K562 (cell line): ENCODE results near the gene SHFL. TPM values are rescaled to one million over a fixed set of nuclear protein-coding genes. Genes with fewer than 3 reads are reported as not detected.
A peak's percentile ranks its signal among the peaks of the same experiment; 100 is the strongest.

Experiments
- ATAC-seq: fragments of 200-7000 bp; cut with Tn5 transposase; 3 replicates; pipeline ENCODE4 v1.9.1; 2020; ENCODE audit warnings: moderate library complexity
- BruUV-seq: library from RNA; stranded (reverse); fragments of 400-500 nt; replicated peaks from 2 replicates; lab custom pipeline; 2021; lab: Mats Ljungman, UMichigan
- CTCF ChIA-PET: fragments of 300-600 bp; formaldehyde crosslinking; extraction: SDS; loops from one replicate; lab custom pipeline; 2021; ENCODE audit warnings: low intra/inter-chr PET ratio; lab: Yijun Ruan, JAX
- POLR2A ChIA-PET: fragments of 300-600, 350-650 bp; sonication (Branson Sonifier 250); formaldehyde crosslinking; extraction: SDS; loops from one replicate; lab custom pipeline; 2021; ENCODE audit warnings: antibody characterized with exemption, inconsistent platforms; lab: Yijun Ruan, JAX
- DNase-seq, 4 experiments: peaks; one replicate each; pipeline versions ENCODE4 v3.0.0 to v3.0.0-alpha.2; 2011 to 2018; ENCODE audit warnings: low spot score in 3 of 4, mixed read lengths in 3 of 4; ENCODE audit errors: extremely low read depth in 1 of 4
- FAIRE-seq: peaks from 2 replicates; lab custom pipeline; 2011; peaks lifted over from hg19 to GRCh38; lab: Jason Lieb, UNC
- H2AFZ ChIP-seq: 2 replicates; pipeline ENCODE4 v1.6.0; 2011; ENCODE audit warnings: low read depth, low read length, control low read depth, inconsistent platforms
- H3K27ac ChIP-seq: fragments of 200-600 bp; 3 replicates; pipeline ENCODE4 v1.8.0; 2011; ENCODE audit warnings: low read depth, mild to moderate bottlenecking, control low read depth, inconsistent platforms, low read length, moderate library complexity, mixed read lengths; ENCODE audit errors: extremely low read depth
- H3K27me3 ChIP-seq, 2 experiments: fragments of 300-600 bp in 1 of 2; 2 replicates in 1 of 2; 3 replicates in 1 of 2; pipeline versions ENCODE4 v1.6.0 to v1.8.0; 2011; ENCODE audit warnings: inconsistent platforms in 2 of 2, low read length in 2 of 2, mild to moderate bottlenecking in 1 of 2, mixed read lengths in 1 of 2, moderate library complexity in 1 of 2; ENCODE audit not compliant: control insufficient read depth in 2 of 2, insufficient read depth in 2 of 2
- H3K36me3 ChIP-seq: fragments of 300-600 bp; 3 replicates; pipeline ENCODE4 v1.8.0; 2011; ENCODE audit warnings: mild to moderate bottlenecking, low read length, inconsistent platforms; ENCODE audit not compliant: control insufficient read depth, insufficient read depth
- H3K4me1 ChIP-seq, 2 experiments: fragments of 200-600 bp in 1 of 2; replicated peaks in 1 of 2; 2 replicates in 1 of 2; 3 replicates in 1 of 2; pipeline versions ENCODE4 v1.5.1 to v1.8.0; 2011; ENCODE audit warnings: inconsistent platforms in 2 of 2, low read length in 2 of 2, mild to moderate bottlenecking in 1 of 2, mixed read lengths in 1 of 2, moderate library complexity in 1 of 2; ENCODE audit not compliant: control insufficient read depth in 2 of 2, insufficient read depth in 2 of 2
- H3K4me2 ChIP-seq: 2 replicates; pipeline ENCODE4 v1.6.1; 2011; ENCODE audit warnings: low read length, control low read depth, inconsistent platforms, mixed read lengths; ENCODE audit not compliant: insufficient read depth
- H3K4me3 ChIP-seq: fragments of 200-600 bp; sonication (generic), shearing (Covaris generic); 2 replicates; pipeline ENCODE4 v1.5.1; 2016; ENCODE audit warnings: control low read depth, inconsistent platforms
- H3K79me2 ChIP-seq: fragments of 200-600 bp; 3 replicates; pipeline ENCODE4 v1.8.0; 2011; ENCODE audit warnings: low read length, inconsistent platforms; ENCODE audit not compliant: control insufficient read depth, insufficient read depth
- H3K9ac ChIP-seq, 2 experiments: 2 replicates each; pipeline versions ENCODE4 v1.6.0 to v1.6.1; 2011; ENCODE audit warnings: low read depth in 2 of 2, low read length in 2 of 2, control low read depth in 1 of 2, inconsistent platforms in 1 of 2, mild to moderate bottlenecking in 1 of 2, mixed read lengths in 1 of 2; ENCODE audit not compliant: insufficient read depth in 1 of 2
- H3K9me1 ChIP-seq: one replicate; pipeline ENCODE4 v1.6.0; 2011; ENCODE audit warnings: inconsistent platforms, mild to moderate bottlenecking, low read length, moderate library complexity; ENCODE audit not compliant: control insufficient read depth, insufficient read depth
- H3K9me3 ChIP-seq: replicated peaks from 2 replicates; pipeline ENCODE4 v1.5.1; 2011; ENCODE audit warnings: low read depth, low read length, inconsistent platforms; ENCODE audit not compliant: control insufficient read depth, insufficient read depth
- H4K20me1 ChIP-seq: replicated peaks from 2 replicates; pipeline ENCODE4 v1.6.1; 2011; ENCODE audit warnings: low read length, inconsistent platforms, mixed read lengths; ENCODE audit not compliant: control insufficient read depth, insufficient read depth
- BCOR ChIP-seq: fragments of 450-650 bp; IDR thresholded peaks from 2 replicates; pipeline ENCODE4 v1.6.1; 2016
- CBX5 ChIP-seq: IDR thresholded peaks from 2 replicates; pipeline ENCODE4 v1.6.1; 2014; ENCODE audit warnings: low read depth, borderline replicate concordance
- EZH2 ChIP-seq: IDR thresholded peaks from 2 replicates; pipeline ENCODE4 v1.6.1; 2012; ENCODE audit warnings: low read depth, mild to moderate bottlenecking, inconsistent platforms, low read length, borderline replicate concordance
- HNRNPL ChIP-seq: fragments of 200-400 bp; formaldehyde crosslinking; IDR thresholded peaks from 2 replicates; pipeline ENCODE4 v1.6.1; 2017; ENCODE audit warnings: low read depth, mild to moderate bottlenecking, low read length
- KAT8 ChIP-seq: fragments of 450-650 bp; IDR thresholded peaks from 2 replicates; pipeline ENCODE4 v1.6.1; 2016; ENCODE audit warnings: low read depth, mild to moderate bottlenecking
- MCM7 ChIP-seq, 2 experiments: fragments of 450-650 bp; IDR thresholded peaks; 2 replicates each; pipeline ENCODE4 v1.6.1; 2016 to 2018
- MNT ChIP-seq, 2 experiments: fragments of 450-650 bp; conservative IDR thresholded peaks; 2 replicates each; pipeline ENCODE4 v1.6.1; 2017; ENCODE audit warnings: mild to moderate bottlenecking in 2 of 2, moderate library complexity in 2 of 2
- POLR3G ChIP-seq: IDR thresholded peaks from 2 replicates; pipeline ENCODE4 v1.6.1; 2011; ENCODE audit not compliant: insufficient read length, insufficient replicate concordance; ENCODE audit errors: extremely low read depth
- SAP30 ChIP-seq: fragments of 200-600 bp; sonication (generic); IDR thresholded peaks from 2 replicates; pipeline ENCODE4 v1.6.1; 2012; ENCODE audit warnings: borderline replicate concordance, low read depth, mild to moderate bottlenecking, moderate library complexity, low read length, control low read depth, inconsistent platforms; ENCODE audit not compliant: insufficient read depth, poor library complexity, severe bottlenecking
- TBL1XR1 ChIP-seq, 2 experiments: IDR thresholded peaks; 2 replicates each; pipeline ENCODE4 v1.6.1; 2012; ENCODE audit warnings: improper control_type of control experiment in 2 of 2, low read length in 2 of 2, mild to moderate bottlenecking in 1 of 2
- TCF7L2 ChIP-seq: fragments of 150-350 bp; IDR thresholded peaks from 2 replicates; pipeline ENCODE4 v1.6.1; 2016; ENCODE audit warnings: low read depth, mild to moderate bottlenecking, low read length, moderate library complexity
- ZBTB43 ChIP-seq: sonication (generic); formaldehyde crosslinking; IDR thresholded peaks from 2 replicates; pipeline ENCODE4 v1.8.0; 2023; ENCODE audit warnings: mild to moderate bottlenecking, missing genetic modification reagents
- ZKSCAN8 ChIP-seq: fragments of 200-800 bp; sonication (Bioruptor generic); IDR thresholded peaks from 2 replicates; pipeline ENCODE4 v1.6.1; 2016; ENCODE audit warnings: missing genetic modification characterization, missing compliant biosample characterization
- ZNF134 ChIP-seq: fragments of 250-450 bp; sonication (Bioruptor Pico); conservative IDR thresholded peaks from 2 replicates; pipeline ENCODE4 v1.4.0; 2020
- ZNF395 ChIP-seq: fragments of 200-800 bp; sonication (Bioruptor generic); IDR thresholded peaks from 2 replicates; pipeline ENCODE4 v1.6.1; 2017; ENCODE audit warnings: missing genetic modification characterization, missing compliant biosample characterization
- WGBS: fragments of 100-300 bp; shearing (Covaris generic); methylation state at CpG from one replicate; pipeline ENCODE4 v1.1.6; 2016; ENCODE audit warnings: low coverage, mixed read lengths; ENCODE audit not compliant: insufficient coverage; ENCODE audit errors: missing lambda C conversion rate; 5-methylcytosine and 5-hydroxymethylcytosine counted together
- in situ Hi-C: fragments of 300-500 bp; cut with MboI; formaldehyde crosslinking; loops from 4 replicates; pipeline ENCODE4 v1.15.0; 2018; ENCODE audit warnings: inconsistent platforms, mixed read lengths
- intact Hi-C: fragments of 100-400 bp; cut with micrococcal nuclease; formaldehyde crosslinking; loops from 2 replicates; pipeline ENCODE4 v1.14.2; 2022
- polyA plus RNA-seq, 8 experiments: library from polyadenylated mRNA; depleted of rRNA in 4 of 8; stranded (reverse) in 5 of 8; unstranded in 3 of 8; fragments of >200 nt; fragmentation: Nextera tagmentation in 2 of 8; fragmentation: Illumina TruSeq in 1 of 8; extraction: Ambion mirVana in 2 of 8; extraction: Trizol in 1 of 8; gene quantifications; 2 replicates each; pipeline versions ENCODE4 v1.2.1 to v1.2.3, GENCODE V29; 2011 to 2014; ENCODE audit warnings: inconsistent platforms in 1 of 8, missing spikeins in 1 of 8
- total RNA-seq, 7 experiments: library from RNA; depleted of rRNA in 6 of 7; stranded (reverse); fragments of >200 nt in 6 of 7; fragmentation: Illumina TruSeq in 2 of 7; extraction: Trizol in 2 of 7; gene quantifications; 2 replicates each; pipeline versions ENCODE4 v1.2.1 to v1.2.3, GENCODE V29; 2011 to 2021; ENCODE audit warnings: low replicate concordance in 1 of 7

The SHFL gene
- total and polyA plus RNA-seq, 9 of the 15 experiments (the other 6 are each of a cell fraction or from before 2014, with no cell fraction given) = 1.5 to 25.7 (median 13.0) TPM

- Histone ChIP-seq H3K9me3 (no peaks in the 10 kb centered on the region), H3K36me3 (no peaks in the 10 kb centered on the region), H3K79me2 (no peaks in the 10 kb centered on the region), H3K27ac (no peak overlapping the region), H4K20me1 (no peaks in the 10 kb centered on the region; the same call in 1 of the 2 replicates), H3K4me1 (no peaks in the 10 kb centered on the region), H3K9me1 (no peaks in the 10 kb centered on the region), H3K4me2 (no peak overlapping the region), H2AFZ (no peak overlapping the region), H3K9ac (no peak overlapping the region), H3K27me3 (peaks cover 7 to 54% of the 10 kb centered on the region in 2 experiments), H3K4me3 (no peak overlapping the region)
- FAIRE-seq (no peak), ATAC-seq (peak; percentile 80), DNase-seq (peak; percentile 52 to 86 (median 80))
- ChIA-PET CTCF (no interaction called here), POLR2A (interaction anchor here (0.5 to 0.9 kb wide), 2 partner anchors 34 to 888 kb away, joined by 3 read pairs; no protein-coding TSS in a partner anchor)
- intact Hi-C loops (no loop called here), in situ Hi-C loops (no loop called here)
- no TSS peak for BruUV-seq
- 1% methylated on average over 12 of the region's 21 CpGs for WGBS
- TF ChIP-seq EZH2 (no peak), MNT (conservative IDR thresholded peaks at IDR 0.05) (peak; percentile 67 to 88), ZNF134 (CRISPR knock-in tag) (no peak), ZKSCAN8 (no peak), TCF7L2 (no peak), CBX5 (0 out of 2 replicates have a peak, but pooled peaks have one; percentile 13), KAT8 (no peak), HNRNPL (no peak), TBL1XR1 (IDR thresholded peaks at IDR 0.05; ENCODE audit: low read length in 2 of 2) (no peak), SAP30 (peak; percentile 61), MCM7 (IDR thresholded peaks at IDR 0.05) (no peak), POLR3G (no peak), ZBTB43 (CRISPR knock-in tag) (no peak), BCOR (no peak), ZNF395 (peak; percentile 91)
Observed at GRCh38 chr19:10061717-10062310, 24.3 kb upstream of the SHFL start.
